Activated CD8-positive, alpha-beta memory T cell treated with anti-CD3 and anti-CD28 coated beads for 24 hours (primary cell): ENCODE data around the gene PRLH.

Source experiments
- DNase-seq: peaks from one replicate; pipeline ENCODE4 v3.0.0-alpha.2; 2020

Gene PRLH

GRCh38 chr2:237540223-237540775 is 26.1 kb upstream of the PRLH start:
- DNase-seq = no peak

GRCh38 chr2:237540823-237541222 is 25.6 kb upstream of the PRLH start:
- DNase-seq = no peak

- no peak for DNase-seq
Observed at GRCh38 chr2:237541243-237541642, 25.1 kb upstream of the PRLH start.

- no peak for DNase-seq
Observed at GRCh38 chr2:237542001-237542704, 24.2 kb upstream of the PRLH start.

GRCh38 chr2:237546040-237546875 is 20.1 kb upstream of the PRLH start:
- no peak for DNase-seq

- no peak for DNase-seq
Observed at GRCh38 chr2:237546876-237547395, 19.4 kb upstream of the PRLH start.

- no peak for DNase-seq
Observed at GRCh38 chr2:237547841-237548416, 18.4 kb upstream of the PRLH start.

- DNase-seq = no peak
Observed at GRCh38 chr2:237549216-237549615, 17.2 kb upstream of the PRLH start.

GRCh38 chr2:237549643-237550415 is 16.5 kb upstream of the PRLH start:
- no peak for DNase-seq

- DNase-seq = no peak
Observed at GRCh38 chr2:237551071-237551574, 15.3 kb upstream of the PRLH start.

- DNase-seq = no peak
Observed at GRCh38 chr2:237552908-237553307, 13.5 kb upstream of the PRLH start.

GRCh38 chr2:237553948-237554347 is 12.4 kb upstream of the PRLH start:
- DNase-seq = no peak

- DNase-seq = no peak
Observed at GRCh38 chr2:237555560-237555959, 10.8 kb upstream of the PRLH start.

GRCh38 chr2:237556773-237557632 is 9.4 kb upstream of the PRLH start:
- no peak for DNase-seq

GRCh38 chr2:237557633-237558015 is 8.8 kb upstream of the PRLH start:
- DNase-seq = no peak

GRCh38 chr2:237558961-237559641 is 7.3 kb upstream of the PRLH start:
- DNase-seq = no peak

- no peak for DNase-seq
Observed at GRCh38 chr2:237561221-237561620, 5.2 kb upstream of the PRLH start.

GRCh38 chr2:237563816-237564215 is 2.6 kb upstream of the PRLH start:
- DNase-seq = no peak

- DNase-seq = no peak
Observed at GRCh38 chr2:237564526-237565131, 1.7 kb upstream of the PRLH start.

GRCh38 chr2:237565974-237566373 is 400 bp upstream of the PRLH start:
- DNase-seq = no peak
